HepG2 (cell line): Measurements from ENCODE around the gene BASP1. TPM values are rescaled to one million over a fixed set of nuclear protein-coding genes. Genes with fewer than 3 reads are reported as not detected.

Experiments used
- ATAC-seq: fragments of 200-7000 bp; cut with Tn5 transposase; 3 replicates; pipeline ENCODE4 v1.9.1; 2020; ENCODE audit warnings: mild to moderate bottlenecking, moderate library complexity
- BruUV-seq: library from RNA; stranded (reverse); fragments of 400-500 nt; replicated peaks from 2 replicates; lab custom pipeline; 2021; lab: Mats Ljungman, UMichigan
- CTCF ChIA-PET: fragments of 300-600 bp; formaldehyde crosslinking; extraction: SDS; loops from one replicate; lab custom pipeline; 2021; ENCODE audit warnings: low total read pairs, inconsistent platforms, low intra/inter-chr PET ratio; lab: Yijun Ruan, JAX
- POLR2A ChIA-PET: fragments of 350-600 bp; sonication (Branson Sonifier 250); formaldehyde crosslinking; loops from one replicate; lab custom pipeline; 2020; ENCODE audit warnings: antibody characterized with exemption, inconsistent platforms; lab: Yijun Ruan, JAX
- DNase-seq: peaks from one replicate; pipeline ENCODE4 v3.0.0-alpha.2; 2015; ENCODE audit warnings: low spot score
- FAIRE-seq: peaks from 3 replicates; lab custom pipeline; 2011; peaks lifted over from hg19 to GRCh38; lab: Jason Lieb, UNC
- H2AFZ ChIP-seq: one replicate; pipeline ENCODE4 v1.6.1; 2011; ENCODE audit warnings: low read length, inconsistent platforms
- H3K27ac ChIP-seq: fragments of 300-600 bp; 3 replicates; pipeline ENCODE4 v1.8.0; 2011; ENCODE audit warnings: mixed run types, mild to moderate bottlenecking, mixed read lengths, low read length, inconsistent platforms; ENCODE audit not compliant: insufficient read depth; ENCODE audit errors: extremely low read length
- H3K27me3 ChIP-seq, 2 experiments: fragments of 200-600 bp in 1 of 2; 2 replicates in 1 of 2; 3 replicates in 1 of 2; pipeline versions ENCODE4 v1.6.0 to v1.8.0; 2011; ENCODE audit warnings: low read length in 2 of 2, mild to moderate bottlenecking in 2 of 2, moderate library complexity in 2 of 2, inconsistent platforms in 1 of 2; ENCODE audit not compliant: insufficient read depth in 2 of 2, control insufficient read depth in 1 of 2
- H3K36me3 ChIP-seq, 2 experiments: fragments of 200-600 bp in 1 of 2; replicated peaks in 1 of 2; 2 replicates in 1 of 2; 3 replicates in 1 of 2; pipeline versions ENCODE4 v1.5.1 to v1.8.0; 2011; ENCODE audit warnings: low read length in 2 of 2, inconsistent platforms in 1 of 2; ENCODE audit not compliant: insufficient read depth in 2 of 2, control insufficient read depth in 1 of 2
- H3K4me1 ChIP-seq: 2 replicates; pipeline ENCODE4 v1.5.1; 2012; ENCODE audit warnings: low read length, inconsistent platforms; ENCODE audit not compliant: insufficient read depth
- H3K4me2 ChIP-seq: 2 replicates; pipeline ENCODE4 v1.6.0; 2011; ENCODE audit warnings: low read depth, low read length, inconsistent platforms
- H3K4me3 ChIP-seq, 3 experiments: fragments of 200-600 bp in 1 of 3; sonication (generic), shearing (Covaris generic) in 1 of 3; replicated peaks in 1 of 3; 2 replicates each; pipeline ENCODE4 v1.5.1; 2011 to 2016; ENCODE audit warnings: low read length in 3 of 3, inconsistent platforms in 2 of 3, low read depth in 2 of 3, mild to moderate bottlenecking in 2 of 3, control low read depth in 1 of 3, mixed read lengths in 1 of 3; ENCODE audit not compliant: insufficient read depth in 1 of 3
- H3K79me2 ChIP-seq: one replicate; pipeline ENCODE4 v1.6.1; 2011; ENCODE audit warnings: low read length, inconsistent platforms; ENCODE audit not compliant: insufficient read depth
- H3K9ac ChIP-seq: 2 replicates; pipeline ENCODE4 v1.6.0; 2011; ENCODE audit warnings: mild to moderate bottlenecking, low read depth, low read length, inconsistent platforms; ENCODE audit not compliant: insufficient read depth
- H3K9me3 ChIP-seq: 2 replicates; pipeline ENCODE4 v1.5.1; 2012; ENCODE audit warnings: mild to moderate bottlenecking, low read length
- H4K20me1 ChIP-seq: 2 replicates; pipeline ENCODE4 v1.6.0; 2011; ENCODE audit warnings: inconsistent platforms, mild to moderate bottlenecking, low read length, moderate library complexity; ENCODE audit not compliant: insufficient read depth
- AGO2 ChIP-seq: fragments of 200-400 bp; formaldehyde crosslinking; optimal IDR thresholded peaks from 2 replicates; pipeline ENCODE3; 2017; ENCODE audit warnings: mild to moderate bottlenecking, low read depth, low read length, moderate library complexity
- ASH2L ChIP-seq: fragments of 300-600, 200-600 bp; sonication (generic); IDR thresholded peaks from 2 replicates; pipeline ENCODE4 v1.7.0; 2017; ENCODE audit warnings: low read depth, mild to moderate bottlenecking, moderate library complexity, mixed read lengths, low read length; ENCODE audit not compliant: insufficient read length
- CTCF ChIP-seq: sonication (generic); formaldehyde crosslinking; IDR thresholded peaks from 2 replicates; pipeline ENCODE4 v1.5.0; 2020; ENCODE audit warnings: mild to moderate bottlenecking, missing genetic modification reagents, moderate library complexity
- ELF1 ChIP-seq: sonication (generic); formaldehyde crosslinking; IDR thresholded peaks from 2 replicates; pipeline ENCODE4 v1.4.0; 2020; ENCODE audit warnings: missing genetic modification reagents
- ETV5 ChIP-seq: IDR thresholded peaks from 2 replicates; pipeline ENCODE4 v1.6.1; 2018; ENCODE audit warnings: missing biosample characterization, missing genetic modification reagents, inconsistent platforms, borderline replicate concordance
- FOSL2 ChIP-seq: sonication (generic); formaldehyde crosslinking; IDR thresholded peaks from 2 replicates; pipeline ENCODE4 v1.4.0; 2020; ENCODE audit warnings: missing genetic modification reagents
- HNRNPUL1 ChIP-seq: fragments of 200-400 bp; formaldehyde crosslinking; IDR thresholded peaks from 2 replicates; pipeline ENCODE4 v1.6.1; 2017; ENCODE audit warnings: low read depth, mild to moderate bottlenecking, low read length, moderate library complexity
- HOXD1 ChIP-seq: sonication (generic); formaldehyde crosslinking; IDR thresholded peaks from 2 replicates; pipeline ENCODE4 v1.5.0; 2020; ENCODE audit warnings: missing genetic modification reagents
- SKI ChIP-seq: fragments of 450-650 bp; IDR thresholded peaks from one replicate; pipeline ENCODE4 v1.6.1; 2018; ENCODE audit warnings: mild to moderate bottlenecking; ENCODE audit not compliant: partially characterized antibody
- ZBTB49 ChIP-seq: sonication (generic); formaldehyde crosslinking; IDR thresholded peaks from 2 replicates; pipeline ENCODE4 v1.4.0; 2020; ENCODE audit warnings: missing genetic modification reagents, borderline replicate concordance
- ZC3H13 ChIP-seq: sonication (generic); formaldehyde crosslinking; IDR thresholded peaks from 2 replicates; pipeline ENCODE4 v1.8.1; 2023; ENCODE audit warnings: mild to moderate bottlenecking, missing genetic modification reagents, moderate library complexity
- ZNF414 ChIP-seq: sonication (generic); formaldehyde crosslinking; IDR thresholded peaks from 2 replicates; pipeline ENCODE4 v1.5.0; 2020; ENCODE audit warnings: missing genetic modification reagents
- ZNF550 ChIP-seq: sonication (generic); formaldehyde crosslinking; IDR thresholded peaks from 2 replicates; pipeline ENCODE4 v1.4.0; 2020; ENCODE audit warnings: mild to moderate bottlenecking, missing genetic modification reagents, borderline replicate concordance
- ZNF879 ChIP-seq: sonication (generic); formaldehyde crosslinking; IDR thresholded peaks from 2 replicates; pipeline ENCODE4 v1.8.1; 2023; ENCODE audit warnings: missing genetic modification reagents
- WGBS: methylation state at CpG from one replicate; pipeline ENCODE4 v1.1.6; 2017; ENCODE audit warnings: low lambda C conversion rate; 5-methylcytosine and 5-hydroxymethylcytosine counted together
- in situ Hi-C: cut with HindIII; loops from 2 replicates; pipeline ENCODE4 v1.10.0; 2017; ENCODE audit warnings: low pct_unique_long_range_greater_than_20kb; ENCODE audit not compliant: extremely low pct_ligation_motif_present
- intact Hi-C: fragments of 100-400 bp; cut with micrococcal nuclease; formaldehyde crosslinking; loops from one replicate; pipeline ENCODE4 v1.10.0; 2022; ENCODE audit not compliant: unreplicated experiment
- polyA plus RNA-seq, 8 experiments: library from polyadenylated mRNA; depleted of rRNA in 3 of 8; stranded (reverse) in 7 of 8; unstranded in 1 of 8; fragments of >200 nt; fragmentation: Illumina TruSeq in 4 of 8; extraction: Trizol in 4 of 8; gene quantifications; 2 replicates each; pipeline versions ENCODE4 v1.2.1 to v1.2.3, GENCODE V29; 2011 to 2016; ENCODE audit warnings: low read depth in 4 of 8, missing spikeins in 1 of 8, mixed read lengths in 1 of 8; ENCODE audit not compliant: insufficient read depth in 1 of 8
- total RNA-seq, 5 experiments: library from RNA; depleted of rRNA; stranded (reverse); fragments of >200 nt; fragmentation: Illumina TruSeq; extraction: Trizol; gene quantifications; 2 replicates each; pipeline ENCODE4 v1.2.3, GENCODE V29; 2016; ENCODE audit warnings: low read depth in 1 of 5

Gene BASP1
- total and polyA plus RNA-seq, 2 of the 13 experiments (the other 11 are each of a cell fraction or from before 2014, with no cell fraction given) = 0.04 TPM; not detected in 1

GRCh38 chr5:17267106-17267505 lies 49.7 kb downstream of the BASP1 start:
- DNase-seq = no peak
- ChIA-PET CTCF (no interaction called here), POLR2A (no interaction called here)
- in situ Hi-C loops = no loop called here
- BruUV-seq = no TSS peak
- Histone ChIP-seq H3K79me2 (no peaks in the 10 kb centered on the region), H3K4me3 (no peak overlapping the region), H3K36me3 (no peaks in the 10 kb centered on the region), H3K4me1 (no peaks in the 10 kb centered on the region), H4K20me1 (no peaks in the 10 kb centered on the region), H3K27me3 (peaks cover 0 to 2% of the 10 kb centered on the region in 2 experiments; a peak in 2 of 5 replicates), H2AFZ (no peak overlapping the region), H3K9ac (no peak overlapping the region), H3K9me3 (no peaks in the 10 kb centered on the region), H3K4me2 (no peak overlapping the region), H3K27ac (no peak overlapping the region)
- ATAC-seq = no peak
- TF ChIP-seq ASH2L (no peak), CTCF (CRISPR knock-in tag) (no peak), ZNF879 (CRISPR knock-in tag) (no peak), ELF1 (CRISPR knock-in tag) (no peak), ZNF550 (CRISPR knock-in tag) (no peak)
- FAIRE-seq = no peak
- intact Hi-C loops = no loop called here
- WGBS = 28% methylated on average over 5 of the region's 5 CpGs

GRCh38 chr5:17269201-17269600 lies 51.8 kb downstream of the BASP1 start:
- no TSS peak for BruUV-seq
- WGBS = under 1% methylated on average over 6 of the region's 6 CpGs
- TF ChIP-seq HOXD1 (CRISPR knock-in tag) (no peak), ZNF414 (no peak), ZC3H13 (no peak), FOSL2 (CRISPR knock-in tag) (no peak), ETV5 (CRISPR knock-in tag) (no peak), ZBTB49 (CRISPR knock-in tag) (no peak), AGO2 (no peak), HNRNPUL1 (no peak), SKI (no peak)
- Histone ChIP-seq H3K9ac (no peak overlapping the region), H3K4me2 (no peak overlapping the region), H4K20me1 (no peaks in the 10 kb centered on the region), H3K9me3 (no peaks in the 10 kb centered on the region), H3K27ac (no peak overlapping the region), H3K4me3 (no peak overlapping the region), H3K36me3 (no peaks in the 10 kb centered on the region), H3K27me3 (peaks cover 0 to 2% of the 10 kb centered on the region in 2 experiments; a peak in 2 of 5 replicates), H2AFZ (no peak overlapping the region), H3K79me2 (no peaks in the 10 kb centered on the region), H3K4me1 (no peaks in the 10 kb centered on the region)
- CTCF ChIA-PET = no interaction called here
- ATAC-seq = no peak
- intact Hi-C loops (no loop called here), in situ Hi-C loops (no loop called here)
- DNase-seq = no peak
- FAIRE-seq = no peak
- POLR2A ChIA-PET = no interaction called here
